Karpas-422 (cell line): ENCODE results near the gene ABCC10. TPM values are rescaled to one million over a fixed set of nuclear protein-coding genes. Genes with fewer than 3 reads are reported as not detected.
A peak's percentile ranks its signal among the peaks of the same experiment; 100 is the strongest.
"Not testable (repeated sequence)": the region's sequence is repeated elsewhere in the genome, so short reads cannot be mapped to it uniquely, and the experiment has no call there.

Experiments
- DNase-seq: peaks from one replicate; pipeline ENCODE4 v3.0.0-alpha.2; 2015
- H2AFZ ChIP-seq: fragments of 200-600 bp; sonication (generic); 2 replicates; pipeline ENCODE4 v1.6.1; 2014; ENCODE audit warnings: antibody characterized with exemption, low read length, mixed read lengths
- H3K27ac ChIP-seq: fragments of 200-600 bp; sonication (generic); 2 replicates; pipeline ENCODE4 v1.5.1; 2014; ENCODE audit warnings: mild to moderate bottlenecking, low read length, moderate library complexity
- H3K27me3 ChIP-seq: fragments of 200-600 bp; sonication (generic); 2 replicates; pipeline ENCODE4 v1.6.1; 2014; ENCODE audit warnings: low read length, mixed read lengths
- H3K36me3 ChIP-seq: fragments of 200-600 bp; sonication (generic); 2 replicates; pipeline ENCODE4 v1.6.1; 2014; ENCODE audit warnings: low read length, mixed read lengths; ENCODE audit not compliant: insufficient read depth
- H3K4me1 ChIP-seq: fragments of 200-600 bp; sonication (generic); 2 replicates; pipeline ENCODE4 v1.6.1; 2014; ENCODE audit warnings: mild to moderate bottlenecking, low read length, mixed read lengths
- H3K4me2 ChIP-seq: fragments of 200-600 bp; sonication (generic); 2 replicates; pipeline ENCODE4 v1.6.1; 2014; ENCODE audit warnings: low read length, low read depth, mild to moderate bottlenecking; ENCODE audit not compliant: poor library complexity, severe bottlenecking
- H3K4me3 ChIP-seq: fragments of 200-600 bp; sonication (generic); 2 replicates; pipeline ENCODE4 v1.5.1; 2014; ENCODE audit warnings: mild to moderate bottlenecking, antibody characterized with exemption, low read length, mixed read lengths
- H3K79me2 ChIP-seq: fragments of 200-600 bp; sonication (generic); 2 replicates; pipeline ENCODE4 v1.6.1; 2014; ENCODE audit warnings: mild to moderate bottlenecking, low read length, mixed read lengths
- H3K9ac ChIP-seq: fragments of 200-600 bp; sonication (generic); 2 replicates; pipeline ENCODE4 v1.6.0; 2014; ENCODE audit warnings: low read length
- H3K9me2 ChIP-seq: fragments of 200-600 bp; sonication (generic), shearing (Covaris generic); replicated peaks from 2 replicates; pipeline ENCODE4 v1.6.0; 2014; ENCODE audit warnings: mild to moderate bottlenecking, low read length, moderate library complexity; ENCODE audit not compliant: insufficient read depth
- H3K9me3 ChIP-seq: fragments of 300-700, 200-600 bp; sonication (generic); 2 replicates; pipeline ENCODE4 v1.6.1; 2014; ENCODE audit warnings: low read length, mixed read lengths
- H4K20me1 ChIP-seq: fragments of 200-600 bp; sonication (generic); 2 replicates; pipeline ENCODE4 v1.6.1; 2014; ENCODE audit warnings: mild to moderate bottlenecking, antibody characterized with exemption, low read length, low read depth; ENCODE audit not compliant: insufficient read depth
- total RNA-seq: library from RNA; depleted of rRNA; stranded (reverse); fragments of >200 nt; shearing (Covaris generic); gene quantifications from 2 replicates; pipeline ENCODE4 v1.2.3, GENCODE V29; 2014; ENCODE audit warnings: low replicate concordance; rRNA removed

ABCC10 gene, protein sequence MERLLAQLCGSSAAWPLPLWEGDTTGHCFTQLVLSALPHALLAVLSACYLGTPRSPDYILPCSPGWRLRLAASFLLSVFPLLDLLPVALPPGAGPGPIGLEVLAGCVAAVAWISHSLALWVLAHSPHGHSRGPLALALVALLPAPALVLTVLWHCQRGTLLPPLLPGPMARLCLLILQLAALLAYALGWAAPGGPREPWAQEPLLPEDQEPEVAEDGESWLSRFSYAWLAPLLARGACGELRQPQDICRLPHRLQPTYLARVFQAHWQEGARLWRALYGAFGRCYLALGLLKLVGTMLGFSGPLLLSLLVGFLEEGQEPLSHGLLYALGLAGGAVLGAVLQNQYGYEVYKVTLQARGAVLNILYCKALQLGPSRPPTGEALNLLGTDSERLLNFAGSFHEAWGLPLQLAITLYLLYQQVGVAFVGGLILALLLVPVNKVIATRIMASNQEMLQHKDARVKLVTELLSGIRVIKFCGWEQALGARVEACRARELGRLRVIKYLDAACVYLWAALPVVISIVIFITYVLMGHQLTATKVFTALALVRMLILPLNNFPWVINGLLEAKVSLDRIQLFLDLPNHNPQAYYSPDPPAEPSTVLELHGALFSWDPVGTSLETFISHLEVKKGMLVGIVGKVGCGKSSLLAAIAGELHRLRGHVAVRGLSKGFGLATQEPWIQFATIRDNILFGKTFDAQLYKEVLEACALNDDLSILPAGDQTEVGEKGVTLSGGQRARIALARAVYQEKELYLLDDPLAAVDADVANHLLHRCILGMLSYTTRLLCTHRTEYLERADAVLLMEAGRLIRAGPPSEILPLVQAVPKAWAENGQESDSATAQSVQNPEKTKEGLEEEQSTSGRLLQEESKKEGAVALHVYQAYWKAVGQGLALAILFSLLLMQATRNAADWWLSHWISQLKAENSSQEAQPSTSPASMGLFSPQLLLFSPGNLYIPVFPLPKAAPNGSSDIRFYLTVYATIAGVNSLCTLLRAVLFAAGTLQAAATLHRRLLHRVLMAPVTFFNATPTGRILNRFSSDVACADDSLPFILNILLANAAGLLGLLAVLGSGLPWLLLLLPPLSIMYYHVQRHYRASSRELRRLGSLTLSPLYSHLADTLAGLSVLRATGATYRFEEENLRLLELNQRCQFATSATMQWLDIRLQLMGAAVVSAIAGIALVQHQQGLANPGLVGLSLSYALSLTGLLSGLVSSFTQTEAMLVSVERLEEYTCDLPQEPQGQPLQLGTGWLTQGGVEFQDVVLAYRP (N-terminal part only)
- 33.5 and 44.4 TPM in 2 replicates for total RNA-seq

DNA sequence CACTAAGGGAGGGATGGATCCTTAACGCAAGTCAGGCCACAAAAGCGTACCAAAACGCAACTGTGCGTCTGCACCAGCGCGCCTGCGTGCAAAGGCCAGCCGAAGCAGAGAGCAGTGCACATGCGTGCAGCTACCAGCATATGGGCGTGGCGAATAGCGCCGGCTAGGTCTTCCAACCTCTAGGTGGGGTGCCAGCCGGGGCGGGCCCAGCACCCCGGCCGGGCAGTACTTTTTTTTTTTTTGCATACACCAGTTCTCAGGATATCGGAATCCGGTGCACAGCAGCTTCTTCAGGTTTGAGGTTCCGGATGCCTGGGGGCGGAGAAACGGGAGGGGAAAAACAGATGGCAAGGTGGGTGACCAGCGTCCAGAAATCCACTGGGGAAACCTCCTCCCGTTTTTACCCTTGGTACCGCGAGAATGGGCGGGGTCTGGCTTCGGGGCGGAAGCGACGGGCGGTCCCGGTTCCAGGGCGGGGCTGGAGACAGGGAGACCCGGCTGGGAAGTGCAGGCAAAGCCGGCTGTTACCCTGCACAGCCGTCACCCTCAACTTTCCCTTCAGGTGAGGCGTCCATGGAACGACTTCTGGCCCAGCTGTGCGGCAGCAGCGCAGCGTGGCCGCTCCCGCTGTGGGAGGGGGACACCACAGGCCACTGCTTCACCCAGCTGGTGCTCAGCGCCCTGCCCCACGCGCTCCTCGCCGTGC, at the start of gene ABCC10:
ABCC10 (plus strand) TSS at position 136 of the 706 bp plus-strand sequence; CDS start at position 574, 438 bp downstream.
- peak within 1 kb of the TSS; percentile 81 for H3K27ac ChIP-seq
- no peaks in the 10 kb centered on the region for H3K9me3 ChIP-seq
- no peaks in the 10 kb centered on the region for H3K9me2 ChIP-seq
- no peaks in the 10 kb centered on the region for H3K27me3 ChIP-seq
- H3K79me2 ChIP-seq, result peaks cover 28% of the 10 kb centered on the region
- H2AFZ ChIP-seq, result peak within 1 kb of the TSS; percentile 59
- H3K4me3 ChIP-seq, result peak within 1 kb of the TSS; percentile 91
- peak; percentile 99 for DNase-seq
- peak within 1 kb of the TSS; percentile 90 for H3K4me2 ChIP-seq
- H4K20me1 ChIP-seq, result no peaks in the 10 kb centered on the region
- peaks cover 5% of the 10 kb centered on the region; the same call in 1 of the 2 replicates for H3K36me3 ChIP-seq
- H3K4me1 ChIP-seq, result peaks cover 19% of the 10 kb centered on the region
- peak within 1 kb of the TSS; percentile 90 for H3K9ac ChIP-seq

GRCh38 chr6:43377710-43378229, 49.6 kb upstream of the ABCC10 start:
- no peaks in the 10 kb centered on the region for H3K9me2 ChIP-seq
- H3K36me3 ChIP-seq, result no peaks in the 10 kb centered on the region
- H3K79me2 ChIP-seq, result no peaks in the 10 kb centered on the region
- no peak overlapping the region for H3K4me2 ChIP-seq
- H4K20me1 ChIP-seq, result no peaks in the 10 kb centered on the region
- H2AFZ ChIP-seq, result peak overlapping the region; percentile 66
- peaks cover 56% of the 10 kb centered on the region for H3K4me1 ChIP-seq
- no peak for DNase-seq
- H3K9me3 ChIP-seq, result no peaks in the 10 kb centered on the region
- H3K4me3 ChIP-seq, result no peak overlapping the region
- peak overlapping the region; percentile 62 for H3K27ac ChIP-seq
- no peaks in the 10 kb centered on the region for H3K27me3 ChIP-seq
- H3K9ac ChIP-seq, result peak overlapping the region; percentile 38

DNA sequence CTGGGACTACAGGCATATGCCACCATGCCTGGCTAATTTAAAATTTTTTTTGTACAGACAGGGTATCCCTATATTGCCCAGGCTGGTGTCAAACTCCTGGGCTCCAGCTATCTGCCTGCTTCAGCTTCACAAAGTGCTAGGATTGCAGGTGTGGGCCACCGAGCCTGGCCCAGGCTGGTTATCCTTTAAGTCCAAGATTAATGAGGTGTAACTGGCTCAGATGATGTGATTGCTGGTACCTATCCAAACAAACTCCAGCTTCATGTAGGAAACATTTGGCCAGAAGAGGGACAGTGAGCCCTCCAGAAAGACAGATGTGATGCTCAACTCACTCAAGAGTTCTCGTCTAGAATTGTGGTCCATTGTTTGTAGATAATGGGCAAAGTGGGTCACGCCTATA, 48.7 kb upstream of the ABCC10 start:
- no peaks in the 10 kb centered on the region for H4K20me1 ChIP-seq
- peaks cover 58% of the 10 kb centered on the region for H3K4me1 ChIP-seq
- H3K9me2 ChIP-seq, result no peaks in the 10 kb centered on the region
- no peaks in the 10 kb centered on the region for H3K27me3 ChIP-seq
- H3K36me3 ChIP-seq, result no peaks in the 10 kb centered on the region
- H3K79me2 ChIP-seq, result no peaks in the 10 kb centered on the region
- peak overlapping the region; percentile 63; the same call in 1 of the 2 replicates for H3K27ac ChIP-seq
- no peak overlapping the region for H3K9ac ChIP-seq
- H3K9me3 ChIP-seq, result no peaks in the 10 kb centered on the region
- no peak overlapping the region for H2AFZ ChIP-seq
- H3K4me2 ChIP-seq, result no peak overlapping the region
- no peak for DNase-seq
- H3K4me3 ChIP-seq, result no peak overlapping the region

DNA sequence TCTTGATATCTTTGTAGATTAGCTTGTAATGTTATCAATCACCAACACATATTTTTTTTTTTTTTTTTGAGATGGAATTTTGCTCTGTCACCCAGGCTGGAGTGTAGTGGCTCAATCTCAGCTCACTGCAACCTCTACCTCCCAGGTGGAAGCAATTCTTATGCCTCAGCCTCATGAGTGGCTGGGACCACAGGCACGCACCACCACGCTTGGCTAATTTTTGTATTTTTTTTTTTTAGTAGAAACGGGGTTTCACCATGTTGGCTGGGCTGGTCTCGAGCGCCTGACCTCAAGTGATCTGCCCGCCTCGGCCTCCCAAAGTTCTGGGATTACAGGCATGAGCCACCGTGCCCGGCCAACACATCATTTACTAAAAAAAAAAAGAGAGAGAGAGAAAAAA, 46.5 kb upstream of the ABCC10 start:
- not testable (repeated sequence) for H3K9ac ChIP-seq, H3K79me2 ChIP-seq, H3K36me3 ChIP-seq, DNase-seq, H3K9me3 ChIP-seq, H3K4me3 ChIP-seq, H4K20me1 ChIP-seq, H3K27me3 ChIP-seq, H3K9me2 ChIP-seq
- H3K27ac ChIP-seq, result peak overlapping the region; percentile 94
- 0 out of 2 replicates have a peak overlapping the region, but pooled peaks have one; percentile 5 for H2AFZ ChIP-seq
- H3K4me1 ChIP-seq, result peaks cover 64% of the 10 kb centered on the region
- peak overlapping the region; percentile 36 for H3K4me2 ChIP-seq

- Histone ChIP-seq H3K4me2 (peak overlapping the region; percentile 54), H3K9me2 (no peaks in the 10 kb centered on the region), H4K20me1 (no peaks in the 10 kb centered on the region), H3K4me1 (peaks cover 68% of the 10 kb centered on the region), H3K9ac (peak overlapping the region; percentile 45), H2AFZ (peak overlapping the region; percentile 7; the same call in 1 of the 2 replicates), H3K27me3 (no peaks in the 10 kb centered on the region), H3K9me3 (no peaks in the 10 kb centered on the region), H3K27ac (peak overlapping the region; percentile 94), H3K36me3 (no peaks in the 10 kb centered on the region), H3K4me3 (peak overlapping the region; percentile 19; the same call in 1 of the 2 replicates), H3K79me2 (no peaks in the 10 kb centered on the region)
- no peak for DNase-seq
Observed at GRCh38 chr6:43383021-43383667, 44.2 kb upstream of the ABCC10 start.

DNA sequence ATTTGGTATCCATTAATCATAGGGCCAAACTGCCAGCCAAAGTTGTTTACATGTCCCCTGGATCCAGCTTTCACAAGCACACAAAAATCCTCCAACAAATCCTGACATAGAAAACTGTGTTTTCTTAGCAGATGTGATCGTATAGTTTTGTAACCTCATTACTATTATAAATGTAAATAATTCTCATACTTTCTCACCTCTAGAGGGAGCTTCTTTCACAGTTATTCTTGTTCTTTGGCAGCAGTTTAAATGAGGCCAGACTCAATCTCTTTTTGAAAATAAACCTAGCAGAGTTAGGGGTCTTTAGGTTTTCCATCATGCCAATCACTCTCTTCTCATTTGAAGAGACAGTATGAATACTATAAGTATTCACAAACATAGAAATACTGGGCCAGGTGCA, 40.8 kb upstream of the ABCC10 start:
- Histone ChIP-seq H3K79me2 (no peaks in the 10 kb centered on the region), H3K4me2 (peak overlapping the region; percentile 24), H3K9me3 (no peaks in the 10 kb centered on the region), H3K27ac (peak overlapping the region; percentile 94), H3K36me3 (no peaks in the 10 kb centered on the region), H3K27me3 (no peaks in the 10 kb centered on the region), H2AFZ (peak overlapping the region; percentile 46; the same call in 1 of the 2 replicates), H4K20me1 (no peaks in the 10 kb centered on the region), H3K4me1 (peaks cover 69% of the 10 kb centered on the region), H3K9me2 (no peaks in the 10 kb centered on the region), H3K9ac (peak overlapping the region; percentile 7), H3K4me3 (no peak overlapping the region)
- DNase-seq, result peak; percentile 76
